Measurements from ENCODE around the gene ATXN7L2.
A peak's percentile ranks its signal among the peaks of the same experiment; 100 is the strongest.

The ATXN7L2 gene

GRCh38 chr1:109514846-109515245, 31.1 kb downstream of the ATXN7L2 start:
- H3K4me3 ChIP-seq = no peak overlapping the region
- H3K27ac ChIP-seq = no peak overlapping the region

DNA sequence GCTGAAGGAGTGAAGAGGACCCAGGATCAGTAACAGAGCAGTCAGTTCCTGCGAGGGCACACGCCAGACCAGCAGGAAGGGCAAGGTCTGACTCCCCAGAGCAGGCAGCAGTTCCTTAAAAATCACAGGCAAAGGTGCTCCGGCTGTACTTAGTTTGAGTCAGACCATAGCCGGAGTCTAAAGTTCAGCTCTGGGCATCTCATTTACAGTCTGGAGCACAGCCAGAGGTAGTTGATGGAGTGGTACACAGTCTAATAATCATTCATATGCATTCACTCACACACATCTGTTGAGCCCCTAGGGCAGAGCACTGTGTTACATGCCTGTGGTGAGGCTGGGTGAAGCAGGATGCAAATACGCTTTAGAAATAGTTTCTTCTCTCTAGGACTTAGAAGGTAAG, 33.2 kb downstream of the ATXN7L2 start:
- Histone ChIP-seq H3K4me3 (no peak overlapping the region), H3K27ac (no peak overlapping the region)

- no peak overlapping the region for H3K27ac ChIP-seq
- no peak overlapping the region for H3K4me3 ChIP-seq
Observed at GRCh38 chr1:109517337-109517736, 33.6 kb downstream of the ATXN7L2 start.

- H3K27ac ChIP-seq = no peak overlapping the region
Observed at GRCh38 chr1:109521002-109521951, 37.6 kb downstream of the ATXN7L2 start.

GRCh38 chr1:109522026-109522425, 38.3 kb downstream of the ATXN7L2 start:
- H3K27ac ChIP-seq = no peak overlapping the region
- H3K4me3 ChIP-seq = no peak overlapping the region

More at GRCh38 chr1:109521002-109521951, 37.6 kb downstream of the ATXN7L2 start:
- no peak overlapping the region for H3K4me3 ChIP-seq

DNA sequence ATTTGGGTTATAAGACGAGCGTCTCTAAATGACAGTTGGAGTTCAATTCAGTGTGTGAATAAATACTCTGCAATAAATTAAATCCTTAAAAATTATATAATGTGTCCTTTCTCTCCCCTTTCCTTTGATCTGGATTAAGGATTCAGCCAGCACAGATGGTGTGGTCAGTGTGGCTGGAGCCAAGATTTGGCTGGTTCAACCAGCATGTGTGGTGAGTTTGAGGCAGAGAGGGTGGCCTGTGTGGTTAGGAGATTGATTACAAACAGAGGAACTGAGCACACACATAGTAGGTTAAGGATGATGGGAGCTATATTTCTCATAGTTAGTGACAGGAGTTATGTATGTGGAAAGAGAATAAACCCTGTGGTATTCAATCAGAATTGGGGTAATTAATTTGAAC, 40.0 kb downstream of the ATXN7L2 start:
- Histone ChIP-seq H3K27ac (no peak overlapping the region), H3K4me3 (no peak overlapping the region)

GRCh38 chr1:109527098-109527811, 43.5 kb downstream of the ATXN7L2 start:
- Histone ChIP-seq H3K27ac (no peak overlapping the region), H3K4me3 (no peak overlapping the region)

DNA sequence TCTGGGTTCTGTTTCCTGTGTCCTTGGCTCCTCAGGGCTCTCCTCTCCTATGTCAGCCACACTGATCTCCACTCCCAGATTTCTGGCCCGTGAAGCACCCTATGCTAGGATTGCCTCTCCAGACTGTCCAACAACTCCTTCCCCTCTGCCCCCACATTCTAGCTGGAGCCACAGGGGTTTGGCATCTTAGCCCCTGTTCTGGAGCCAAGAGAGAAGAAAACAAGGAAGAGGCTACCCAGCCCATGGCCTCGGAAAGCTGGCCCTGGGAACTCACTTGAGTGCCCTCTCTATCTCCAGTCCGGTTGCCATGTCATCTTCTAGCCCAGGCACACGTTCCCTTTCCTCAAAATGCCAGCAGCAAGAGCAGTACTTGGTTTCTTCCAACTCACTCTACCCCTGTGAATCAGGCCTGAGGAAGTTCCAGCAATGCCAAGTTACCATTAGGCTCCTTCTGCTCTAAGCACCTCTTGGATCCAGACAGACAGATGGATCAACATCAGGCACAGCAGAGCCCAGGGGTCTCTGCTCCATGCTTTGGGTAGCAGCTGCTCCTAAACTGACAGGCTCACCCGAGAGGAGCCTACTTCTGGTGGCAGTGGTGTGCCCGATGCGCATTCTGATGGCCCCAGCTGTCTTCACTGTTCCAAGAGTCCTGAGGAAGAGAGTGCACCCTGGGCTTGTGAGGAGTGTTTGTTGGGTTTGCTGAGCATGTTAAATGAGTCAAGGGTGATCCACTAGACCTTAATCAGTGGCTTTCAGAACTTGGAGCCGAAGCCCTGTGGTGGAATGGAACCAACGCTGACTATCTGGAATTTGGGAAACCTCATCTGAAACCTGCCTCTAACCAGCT, 44.4 kb downstream of the ATXN7L2 start:
- no peak overlapping the region for H3K27ac ChIP-seq
- no peak overlapping the region for H3K4me3 ChIP-seq

DNA sequence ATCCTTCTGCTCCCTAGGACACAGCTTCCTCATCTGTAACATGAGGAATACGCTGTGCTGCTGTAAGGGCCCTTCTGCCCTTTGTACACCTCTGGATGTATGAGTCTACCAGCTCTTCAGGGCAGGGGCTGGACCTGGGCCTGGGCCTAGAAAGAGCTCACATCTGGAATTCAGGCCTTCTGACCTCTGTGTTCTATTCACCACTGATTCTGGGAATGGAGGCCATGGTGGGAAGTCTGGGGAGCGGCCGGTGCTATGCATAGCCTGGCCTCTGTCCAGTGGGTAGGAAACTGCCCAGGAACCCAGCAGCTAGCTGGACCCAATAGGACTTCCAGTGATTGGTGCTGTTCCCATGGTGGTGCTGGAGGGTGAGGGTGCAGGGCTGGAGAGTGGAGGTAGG, 45.0 kb downstream of the ATXN7L2 start:
- Histone ChIP-seq H3K27ac (no peak overlapping the region), H3K4me3 (no peak overlapping the region)

DNA sequence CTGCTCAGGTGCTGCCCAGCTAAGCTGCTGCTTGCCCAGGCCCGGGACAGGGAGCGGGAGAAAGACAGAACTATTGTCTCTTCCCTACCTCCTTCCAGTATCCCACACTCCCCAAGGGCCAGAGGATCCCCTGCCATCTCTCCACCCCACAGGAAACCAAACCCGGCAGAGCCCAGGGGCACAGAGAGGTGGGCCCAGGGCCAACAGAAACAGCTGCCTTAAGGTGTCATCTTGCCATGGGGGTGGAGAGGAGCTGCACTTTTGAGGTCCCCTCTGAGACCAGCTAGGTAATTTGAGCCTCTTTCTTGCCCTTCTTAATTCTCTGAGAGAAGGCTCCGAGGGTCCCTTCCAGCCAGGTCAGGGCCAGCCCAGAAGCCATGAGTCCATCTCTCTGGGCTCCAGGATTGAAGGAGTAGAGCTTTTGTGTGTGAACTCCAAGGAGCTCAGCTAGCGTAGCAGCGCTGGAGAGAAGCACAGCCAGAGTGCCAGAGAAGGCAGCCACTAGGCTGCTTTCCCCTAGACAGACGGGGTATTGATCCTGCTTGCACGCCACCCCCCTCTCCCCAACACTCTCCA, 46.3 kb downstream of the ATXN7L2 start:
- H3K4me3 ChIP-seq = no peak overlapping the region
- H3K27ac ChIP-seq = no peak overlapping the region

DNA sequence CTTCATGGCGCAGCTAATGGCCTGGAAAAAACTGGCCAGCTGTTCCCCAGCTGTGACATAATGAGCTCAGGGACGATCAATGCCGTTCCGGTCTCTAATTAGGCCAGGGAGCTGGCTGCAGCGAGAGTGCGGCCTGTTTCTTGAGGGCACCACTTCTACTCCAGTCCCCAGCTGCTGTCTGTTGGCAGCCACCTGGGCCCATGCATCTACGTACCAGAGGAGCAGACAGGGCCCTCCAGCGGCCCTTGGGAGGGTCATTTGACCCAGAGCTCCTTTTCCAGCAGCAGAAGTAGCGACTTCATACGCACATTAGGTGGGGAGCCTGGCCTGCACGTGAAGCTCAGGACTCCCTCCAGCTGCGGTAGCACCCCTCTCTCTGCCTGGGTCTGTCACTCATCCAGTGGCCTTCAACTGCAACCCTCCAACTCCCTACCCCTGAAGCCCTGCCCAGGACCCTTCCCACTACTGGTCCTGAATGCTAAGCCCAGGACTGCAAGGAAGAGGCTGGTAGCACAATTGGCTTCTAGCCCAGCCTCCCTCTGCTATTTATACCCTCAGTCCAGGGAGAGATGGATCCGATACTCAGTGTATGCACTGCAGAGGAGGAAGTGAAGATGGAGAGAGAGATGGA, 46.9 kb downstream of the ATXN7L2 start:
- H3K27ac ChIP-seq = no peak overlapping the region
- H3K4me3 ChIP-seq = no peak overlapping the region

- H3K4me3 ChIP-seq = no peak overlapping the region
- no peak overlapping the region for H3K27ac ChIP-seq
Observed at GRCh38 chr1:109531380-109531779, 47.7 kb downstream of the ATXN7L2 start.

- H3K27ac ChIP-seq = peak overlapping the region in 2 of 21 experiments; percentile 60 to 82
- peak overlapping the region in 1 of 7 experiments; percentile 25 for H3K4me3 ChIP-seq
Observed at GRCh38 chr1:109531826-109532364, 48.2 kb downstream of the ATXN7L2 start.

GRCh38 chr1:109532365-109533136, 48.8 kb downstream of the ATXN7L2 start:
- peak overlapping the region in 3 of 7 experiments; percentile 5 to 25 (median 11) for H3K4me3 ChIP-seq
- H3K27ac ChIP-seq = peak overlapping the region in 15 of 21 experiments; percentile 4 to 82 (median 55)

- no peak overlapping the region for H3K4me3 ChIP-seq
- H3K27ac ChIP-seq = no peak overlapping the region
Observed at GRCh38 chr1:109534307-109534858, 50.7 kb downstream of the ATXN7L2 start.

GRCh38 chr1:109535481-109535880, 51.8 kb downstream of the ATXN7L2 start:
- Histone ChIP-seq H3K27ac (no peak overlapping the region), H3K4me3 (no peak overlapping the region)

GRCh38 chr1:109535971-109536491, 52.3 kb downstream of the ATXN7L2 start:
- no peak overlapping the region for H3K27ac ChIP-seq
- no peak overlapping the region for H3K4me3 ChIP-seq
